K562 (cell line): Measurements from ENCODE around the gene ACTR8.

ENCODE experiments used
- EZH2 ChIP-seq: IDR thresholded peaks from 2 replicates; pipeline ENCODE4 v1.6.1; 2012; ENCODE audit warnings: low read depth, mild to moderate bottlenecking, inconsistent platforms, low read length, borderline replicate concordance
- GATAD2A ChIP-seq: fragments of 450-650 bp; IDR thresholded peaks from 2 replicates; pipeline ENCODE4 v1.6.1; 2017
- MYC ChIP-seq, 2 experiments: fragments of 250-450 bp in 1 of 2; sonication (Bioruptor Pico) in 1 of 2; IDR thresholded peaks; 2 replicates each; pipeline versions ENCODE4 v1.5.1 to v1.6.1; 2012 to 2021; ENCODE audit warnings: low read depth in 2 of 2, borderline replicate concordance in 1 of 2, improper control_type of control experiment in 1 of 2, low read length in 1 of 2, mild to moderate bottlenecking in 1 of 2, moderate library complexity in 1 of 2
- POLR2AphosphoS2 ChIP-seq: IDR thresholded peaks from 2 replicates; pipeline ENCODE4 v1.6.1; 2012; ENCODE audit warnings: low read length, improper control_type of control experiment
- ZNF785 ChIP-seq: fragments of 250-450 bp; sonication (Bioruptor Pico); IDR thresholded peaks from 2 replicates; pipeline ENCODE4 v1.4.0; 2020; ENCODE audit warnings: mild to moderate bottlenecking
- TF ChIP-seq, protein P1 (sequence below): fragments of 450-650 bp; IDR thresholded peaks from 2 replicates; pipeline ENCODE4 v1.6.1; 2016; ENCODE audit warnings: borderline replicate concordance
- TF ChIP-seq, protein P2 (sequence below): fragments of 450-650 bp; IDR thresholded peaks from 2 replicates; pipeline ENCODE4 v1.6.1; 2014; ENCODE audit warnings: low read depth, mild to moderate bottlenecking, moderate library complexity, borderline replicate concordance
- TF ChIP-seq, protein P3 (sequence below): sonication (generic); formaldehyde crosslinking; IDR thresholded peaks from 2 replicates; pipeline ENCODE4 v1.8.1; 2023; ENCODE audit warnings: mild to moderate bottlenecking, missing genetic modification reagents
- TF ChIP-seq, protein P4 (sequence below): sonication (generic); formaldehyde crosslinking; IDR thresholded peaks from 2 replicates; pipeline ENCODE4 v1.9.0; 2022; ENCODE audit warnings: mild to moderate bottlenecking, missing genetic modification reagents

DNA sequence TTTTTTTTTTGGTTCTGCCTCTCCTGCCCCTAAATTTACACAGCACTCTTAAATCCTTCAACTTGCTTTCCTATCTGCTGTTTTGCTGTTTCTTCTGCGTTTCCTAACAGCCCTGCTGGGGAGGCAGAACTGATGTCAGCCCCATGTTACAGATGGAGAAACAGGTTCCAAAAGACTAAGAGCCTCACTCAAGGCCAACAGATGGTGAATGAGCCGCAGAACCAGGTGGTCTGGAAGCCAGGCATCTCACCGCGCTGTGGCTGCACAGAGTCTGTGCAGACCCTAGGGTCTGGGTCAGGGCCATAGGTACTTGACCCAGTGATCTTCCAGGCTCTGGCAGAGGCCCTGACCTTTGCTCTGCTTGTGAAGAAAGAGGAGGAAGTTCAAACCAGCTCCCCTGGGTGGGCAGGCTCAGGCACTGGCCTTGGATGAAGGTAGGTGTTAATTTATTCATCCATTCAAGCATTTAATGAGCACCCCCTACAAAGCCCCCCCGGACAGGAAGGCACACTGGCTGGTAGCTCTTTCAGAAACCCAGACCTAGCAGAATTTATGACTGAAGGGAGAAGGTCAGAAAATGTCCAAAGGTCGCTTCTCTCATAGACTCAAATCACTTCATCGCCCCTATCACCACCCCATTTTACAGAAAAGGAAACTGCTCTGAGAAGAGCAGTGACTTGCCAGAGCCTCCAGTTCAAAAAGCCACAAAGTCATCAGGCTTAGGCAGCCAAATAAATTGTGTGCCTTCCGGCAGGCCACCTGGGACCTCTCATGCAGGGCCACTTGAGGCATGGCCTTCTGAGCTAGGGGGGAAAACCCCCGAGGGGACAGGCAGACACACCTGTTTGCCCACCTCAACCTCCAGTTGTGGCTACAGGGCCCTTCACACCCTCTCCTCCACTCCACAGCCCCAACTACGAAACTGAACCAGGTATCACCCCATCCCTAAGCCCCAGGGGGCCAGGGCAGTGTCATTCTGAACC, 38.5 kb downstream of the ACTR8 start:
- no peak for TF ChIP-seq POLR2AphosphoS2
- TF ChIP-seq, protein P1, sequence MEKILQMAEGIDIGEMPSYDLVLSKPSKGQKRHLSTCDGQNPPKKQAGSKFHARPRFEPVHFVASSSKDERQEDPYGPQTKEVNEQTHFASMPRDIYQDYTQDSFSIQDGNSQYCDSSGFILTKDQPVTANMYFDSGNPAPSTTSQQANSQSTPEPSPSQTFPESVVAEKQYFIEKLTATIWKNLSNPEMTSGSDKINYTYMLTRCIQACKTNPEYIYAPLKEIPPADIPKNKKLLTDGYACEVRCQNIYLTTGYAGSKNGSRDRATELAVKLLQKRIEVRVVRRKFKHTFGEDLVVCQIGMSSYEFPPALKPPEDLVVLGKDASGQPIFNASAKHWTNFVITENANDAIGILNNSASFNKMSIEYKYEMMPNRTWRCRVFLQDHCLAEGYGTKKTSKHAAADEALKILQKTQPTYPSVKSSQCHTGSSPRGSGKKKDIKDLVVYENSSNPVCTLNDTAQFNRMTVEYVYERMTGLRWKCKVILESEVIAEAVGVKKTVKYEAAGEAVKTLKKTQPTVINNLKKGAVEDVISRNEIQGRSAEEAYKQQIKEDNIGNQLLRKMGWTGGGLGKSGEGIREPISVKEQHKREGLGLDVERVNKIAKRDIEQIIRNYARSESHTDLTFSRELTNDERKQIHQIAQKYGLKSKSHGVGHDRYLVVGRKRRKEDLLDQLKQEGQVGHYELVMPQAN: no peak
- TF ChIP-seq MYC (IDR thresholded peaks at IDR 0.05; ENCODE audit: low read depth, low read length): no peak
- TF ChIP-seq MYC (CRISPR knock-in tag; IDR thresholded peaks at IDR 0.05; ENCODE audit: borderline replicate concordance, low read depth): no peak
- no peak for TF ChIP-seq EZH2
- TF ChIP-seq, protein P2, sequence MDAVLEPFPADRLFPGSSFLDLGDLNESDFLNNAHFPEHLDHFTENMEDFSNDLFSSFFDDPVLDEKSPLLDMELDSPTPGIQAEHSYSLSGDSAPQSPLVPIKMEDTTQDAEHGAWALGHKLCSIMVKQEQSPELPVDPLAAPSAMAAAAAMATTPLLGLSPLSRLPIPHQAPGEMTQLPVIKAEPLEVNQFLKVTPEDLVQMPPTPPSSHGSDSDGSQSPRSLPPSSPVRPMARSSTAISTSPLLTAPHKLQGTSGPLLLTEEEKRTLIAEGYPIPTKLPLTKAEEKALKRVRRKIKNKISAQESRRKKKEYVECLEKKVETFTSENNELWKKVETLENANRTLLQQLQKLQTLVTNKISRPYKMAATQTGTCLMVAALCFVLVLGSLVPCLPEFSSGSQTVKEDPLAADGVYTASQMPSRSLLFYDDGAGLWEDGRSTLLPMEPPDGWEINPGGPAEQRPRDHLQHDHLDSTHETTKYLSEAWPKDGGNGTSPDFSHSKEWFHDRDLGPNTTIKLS: no peak
- no peak for TF ChIP-seq ZNF785 (CRISPR knock-in tag)
- TF ChIP-seq, protein P3, sequence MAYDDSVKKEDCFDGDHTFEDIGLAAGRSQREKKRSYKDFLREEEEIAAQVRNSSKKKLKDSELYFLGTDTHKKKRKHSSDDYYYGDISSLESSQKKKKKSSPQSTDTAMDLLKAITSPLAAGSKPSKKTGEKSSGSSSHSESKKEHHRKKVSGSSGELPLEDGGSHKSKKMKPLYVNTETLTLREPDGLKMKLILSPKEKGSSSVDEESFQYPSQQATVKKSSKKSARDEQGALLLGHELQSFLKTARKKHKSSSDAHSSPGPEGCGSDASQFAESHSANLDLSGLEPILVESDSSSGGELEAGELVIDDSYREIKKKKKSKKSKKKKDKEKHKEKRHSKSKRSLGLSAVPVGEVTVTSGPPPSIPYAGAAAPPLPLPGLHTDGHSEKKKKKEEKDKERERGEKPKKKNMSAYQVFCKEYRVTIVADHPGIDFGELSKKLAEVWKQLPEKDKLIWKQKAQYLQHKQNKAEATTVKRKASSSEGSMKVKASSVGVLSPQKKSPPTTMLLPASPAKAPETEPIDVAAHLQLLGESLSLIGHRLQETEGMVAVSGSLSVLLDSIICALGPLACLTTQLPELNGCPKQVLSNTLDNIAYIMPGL: no peak
- TF ChIP-seq, protein P4, sequence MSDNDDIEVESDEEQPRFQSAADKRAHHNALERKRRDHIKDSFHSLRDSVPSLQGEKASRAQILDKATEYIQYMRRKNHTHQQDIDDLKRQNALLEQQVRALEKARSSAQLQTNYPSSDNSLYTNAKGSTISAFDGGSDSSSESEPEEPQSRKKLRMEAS: no peak
- TF ChIP-seq GATAD2A: no peak
